Neural cell (in vitro differentiated cells): ENCODE measurements around the gene NELL1.
A peak's percentile ranks its signal among the peaks of the same experiment; 100 is the strongest.

Experiments
- EP300 ChIP-seq: fragments of 450-650 bp; conservative IDR thresholded peaks from 2 replicates; pipeline ENCODE4 v1.6.1; 2014; ENCODE audit warnings: antibody characterized with exemption, mild to moderate bottlenecking, moderate library complexity; ENCODE audit not compliant: poor library complexity, severe bottlenecking
- SMC3 ChIP-seq: fragments of 450-650 bp; conservative IDR thresholded peaks from 2 replicates; pipeline ENCODE4 v1.6.1; 2014; ENCODE audit warnings: antibody characterized with exemption, mild to moderate bottlenecking, moderate library complexity; ENCODE audit not compliant: poor library complexity
- TF ChIP-seq, protein P1 (sequence below): fragments of 450-650 bp; IDR thresholded peaks from 2 replicates; pipeline ENCODE4 v1.5.1; 2014; ENCODE audit warnings: antibody characterized with exemption, mild to moderate bottlenecking, moderate library complexity; ENCODE audit not compliant: poor library complexity, severe bottlenecking

- TF ChIP-seq, protein P1, sequence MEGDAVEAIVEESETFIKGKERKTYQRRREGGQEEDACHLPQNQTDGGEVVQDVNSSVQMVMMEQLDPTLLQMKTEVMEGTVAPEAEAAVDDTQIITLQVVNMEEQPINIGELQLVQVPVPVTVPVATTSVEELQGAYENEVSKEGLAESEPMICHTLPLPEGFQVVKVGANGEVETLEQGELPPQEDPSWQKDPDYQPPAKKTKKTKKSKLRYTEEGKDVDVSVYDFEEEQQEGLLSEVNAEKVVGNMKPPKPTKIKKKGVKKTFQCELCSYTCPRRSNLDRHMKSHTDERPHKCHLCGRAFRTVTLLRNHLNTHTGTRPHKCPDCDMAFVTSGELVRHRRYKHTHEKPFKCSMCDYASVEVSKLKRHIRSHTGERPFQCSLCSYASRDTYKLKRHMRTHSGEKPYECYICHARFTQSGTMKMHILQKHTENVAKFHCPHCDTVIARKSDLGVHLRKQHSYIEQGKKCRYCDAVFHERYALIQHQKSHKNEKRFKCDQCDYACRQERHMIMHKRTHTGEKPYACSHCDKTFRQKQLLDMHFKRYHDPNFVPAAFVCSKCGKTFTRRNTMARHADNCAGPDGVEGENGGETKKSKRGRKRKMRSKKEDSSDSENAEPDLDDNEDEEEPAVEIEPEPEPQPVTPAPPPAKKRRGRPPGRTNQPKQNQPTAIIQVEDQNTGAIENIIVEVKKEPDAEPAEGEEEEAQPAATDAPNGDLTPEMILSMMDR = no peak
- TF ChIP-seq SMC3 (no peak), EP300 (peak; percentile 0)
Measured at GRCh38 chr11:20739577-20739976, 70.2 kb downstream of the NELL1 start.
